Keratinocyte (primary cell): ENCODE results near the gene CDC42EP4. TPM values are rescaled to one million over a fixed set of nuclear protein-coding genes. Genes with fewer than 3 reads are reported as not detected.
A peak's percentile ranks its signal among the peaks of the same experiment; 100 is the strongest.

Source experiments
- DNase-seq: peaks from one replicate; pipeline ENCODE4 v3.0.0-alpha.2; 2011; ENCODE audit warnings: low read depth, missing footprints, low spot score
- FAIRE-seq: peaks from 2 replicates; lab custom pipeline; 2011; peaks lifted over from hg19 to GRCh38; lab: Jason Lieb, UNC
- H2AFZ ChIP-seq: 2 replicates; pipeline ENCODE4 v1.6.0; 2012; ENCODE audit warnings: low read length, control low read depth, inconsistent platforms; ENCODE audit not compliant: control insufficient read depth
- H3K27ac ChIP-seq: 2 replicates; pipeline ENCODE4 v1.5.1; 2011; ENCODE audit warnings: low read length; ENCODE audit not compliant: control insufficient read depth, insufficient read depth
- H3K27me3 ChIP-seq: 3 replicates; pipeline ENCODE4 v1.6.0; 2011; ENCODE audit warnings: low read length; ENCODE audit not compliant: control insufficient read depth, insufficient read depth; ENCODE audit errors: extremely low read depth
- H3K36me3 ChIP-seq, 2 experiments: 2 replicates in 1 of 2; 3 replicates in 1 of 2; pipeline ENCODE4 v1.5.1; 2011; ENCODE audit warnings: low read length in 2 of 2, mild to moderate bottlenecking in 1 of 2; ENCODE audit not compliant: control insufficient read depth in 2 of 2, insufficient read depth in 2 of 2; ENCODE audit errors: extremely low read depth in 1 of 2
- H3K4me1 ChIP-seq: 3 replicates; pipeline ENCODE4 v1.5.1; 2011; ENCODE audit warnings: low read length; ENCODE audit not compliant: control insufficient read depth, insufficient read depth; ENCODE audit errors: extremely low read depth
- H3K4me2 ChIP-seq: 3 replicates; pipeline ENCODE4 v1.6.0; 2011; ENCODE audit warnings: low read depth, low read length; ENCODE audit not compliant: control insufficient read depth, insufficient read depth; ENCODE audit errors: extremely low read depth
- H3K4me3 ChIP-seq, 3 experiments: fragments of 200-600 bp in 1 of 3; sonication (generic) in 1 of 3; 2 replicates in 2 of 3; 3 replicates in 1 of 3; pipeline ENCODE4 v1.5.1; 2011 to 2016; ENCODE audit warnings: low read length in 3 of 3, mild to moderate bottlenecking in 3 of 3, control low read depth in 2 of 3, inconsistent platforms in 1 of 3, low read depth in 1 of 3, mixed read lengths in 1 of 3, mixed run types in 1 of 3, moderate library complexity in 1 of 3; ENCODE audit not compliant: control insufficient read depth in 2 of 3, insufficient read depth in 2 of 3; ENCODE audit errors: extremely low read depth in 1 of 3
- H3K79me2 ChIP-seq: 2 replicates; pipeline ENCODE4 v1.6.0; 2012; ENCODE audit warnings: low read length; ENCODE audit not compliant: control insufficient read depth, insufficient read depth
- H3K9ac ChIP-seq: 3 replicates; pipeline ENCODE4 v1.6.0; 2011; ENCODE audit warnings: low read length; ENCODE audit not compliant: control insufficient read depth, insufficient read depth; ENCODE audit errors: extremely low read depth
- H3K9me1 ChIP-seq: 3 replicates; pipeline ENCODE4 v1.6.0; 2011; ENCODE audit warnings: low read length; ENCODE audit not compliant: control insufficient read depth, insufficient read depth; ENCODE audit errors: extremely low read depth
- H3K9me3 ChIP-seq: 2 replicates; pipeline ENCODE4 v1.5.1; 2012; ENCODE audit warnings: low read depth, low read length; ENCODE audit not compliant: control insufficient read depth
- H4K20me1 ChIP-seq: 3 replicates; pipeline ENCODE4 v1.6.0; 2011; ENCODE audit warnings: low read length; ENCODE audit not compliant: control insufficient read depth, insufficient read depth; ENCODE audit errors: extremely low read depth
- CTCF ChIP-seq, 3 experiments: IDR thresholded peaks in 1 of 3; conservative IDR thresholded peaks in 1 of 3; optimal IDR thresholded peaks in 1 of 3; 2 replicates in 2 of 3; 3 replicates in 1 of 3; pipeline versions ENCODE3 to v1.5.1; 2011; ENCODE audit warnings: low read length in 3 of 3, mild to moderate bottlenecking in 3 of 3, moderate library complexity in 2 of 3, control low read depth in 1 of 3, inconsistent platforms in 1 of 3; ENCODE audit not compliant: insufficient read depth in 2 of 3; ENCODE audit errors: extremely low read depth in 1 of 3
- EZH2 ChIP-seq: IDR thresholded peaks from one replicate; pipeline ENCODE4 v1.6.1; 2012; ENCODE audit warnings: inconsistent platforms, mild to moderate bottlenecking, low read length, moderate library complexity
- dilution Hi-C: fragments of 300-500 bp; cut with MboI; formaldehyde crosslinking; loops from one replicate; pipeline ENCODE4 v1.7.0; 2020; ENCODE audit warnings: low sequenced_read_pairs; ENCODE audit not compliant: extremely low pct_ligation_motif_present
- polyA plus RNA-seq, 5 experiments: library from polyadenylated mRNA; depleted of rRNA in 3 of 5; stranded (reverse) in 3 of 5; stranded (forward) in 1 of 5; unstranded in 1 of 5; fragments of >200 nt; gene quantifications; 1 replicate in 1 of 5; 2 replicates in 3 of 5; 3 replicates in 1 of 5; pipeline versions ENCODE4 v1.2.1 to v1.2.3, GENCODE V29; 2011 to 2012; ENCODE audit warnings: missing spikeins in 2 of 5, low read depth in 1 of 5, low replicate concordance in 1 of 5

The CDC42EP4 gene
- polyA plus RNA-seq, 1 donor (not counting 4 experiments of a cell fraction or from before 2014, with no cell fraction given), result 9.4 TPM

- H3K27me3 ChIP-seq, result no peaks in the 10 kb centered on the region
- H3K9me1 ChIP-seq, result no peaks in the 10 kb centered on the region
- no peaks in the 10 kb centered on the region for H3K9me3 ChIP-seq
- H3K4me1 ChIP-seq, result peaks cover 6% of the 10 kb centered on the region
- no peak overlapping the region for H3K9ac ChIP-seq
- FAIRE-seq (no peak), DNase-seq (no peak)
- H3K4me3 ChIP-seq, result no peak overlapping the region
- no peak overlapping the region for H3K27ac ChIP-seq
- no peak for TF ChIP-seq EZH2
- no peak for TF ChIP-seq CTCF (optimal IDR thresholded peaks at IDR 0.05 in 1 of 3, IDR thresholded peaks at IDR 0.05 in 1 of 3, conservative IDR thresholded peaks at IDR 0.05 in 1 of 3; ENCODE audit: extremely low read depth in 1 of 3, insufficient read depth in 2 of 3, low read length in 3 of 3)
- H3K4me2 ChIP-seq, result no peak overlapping the region
- no peaks in the 10 kb centered on the region for H4K20me1 ChIP-seq
- dilution Hi-C loops, result no loop called here
- H3K36me3 ChIP-seq, result no peaks in the 10 kb centered on the region
- H2AFZ ChIP-seq, result no peak overlapping the region
- H3K79me2 ChIP-seq, result no peaks in the 10 kb centered on the region
Measured at GRCh38 chr17:73272906-73273218, 38.9 kb downstream of the CDC42EP4 start.

- Histone ChIP-seq H3K4me1 (peaks cover 6% of the 10 kb centered on the region), H3K36me3 (no peaks in the 10 kb centered on the region), H2AFZ (peak overlapping the region; percentile 54), H3K9me1 (no peaks in the 10 kb centered on the region), H3K4me2 (peak overlapping the region; percentile 48), H3K4me3 (no peak overlapping the region), H3K27me3 (no peaks in the 10 kb centered on the region), H4K20me1 (no peaks in the 10 kb centered on the region), H3K27ac (no peak overlapping the region), H3K9me3 (no peaks in the 10 kb centered on the region), H3K9ac (no peak overlapping the region), H3K79me2 (no peaks in the 10 kb centered on the region)
- TF ChIP-seq CTCF (optimal IDR thresholded peaks at IDR 0.05 in 1 of 3, IDR thresholded peaks at IDR 0.05 in 1 of 3, conservative IDR thresholded peaks at IDR 0.05 in 1 of 3; ENCODE audit: extremely low read depth in 1 of 3, insufficient read depth in 2 of 3, low read length in 3 of 3) (no peak), EZH2 (no peak)
- DNase-seq (no peak), FAIRE-seq (peak; percentile 72)
- dilution Hi-C loops, result no loop called here
Measured at GRCh38 chr17:73271072-73271471, 40.7 kb downstream of the CDC42EP4 start.
